Measurements from ENCODE around the gene SSH2.

The SSH2 gene

DNA sequence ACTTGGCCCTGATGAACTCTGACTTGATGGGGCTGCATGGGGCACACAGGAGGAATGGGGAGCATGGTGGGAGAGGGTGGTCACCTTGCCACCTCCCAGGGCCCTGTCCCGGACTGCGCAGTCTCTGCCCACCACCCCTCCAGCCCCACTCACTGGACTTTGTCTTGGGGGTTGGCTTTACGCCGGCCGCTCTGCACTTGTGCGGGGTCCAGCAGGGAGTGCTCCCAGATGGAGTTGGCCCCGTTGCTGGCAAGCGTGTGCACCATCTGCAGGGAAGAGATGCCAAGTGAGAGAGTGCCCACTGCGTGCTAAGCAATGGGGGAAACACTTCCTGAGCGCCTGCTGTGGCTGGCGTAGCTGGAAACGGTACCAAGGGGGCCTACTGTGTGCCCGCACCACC, 347.3 kb downstream of the SSH2 start:
- Histone ChIP-seq H2AFZ (ENCODE audit: low read length, unreplicated experiment) (no peak overlapping the region), H3K36me3 (ENCODE audit: insufficient read depth, low read length) (peaks cover 8% of the 10 kb centered on the region; the same call in 1 of the 2 replicates), H3K79me2 (ENCODE audit: control insufficient read depth, insufficient read depth, low read length, unreplicated experiment) (peaks cover 38% of the 10 kb centered on the region), H3K27me3 (ENCODE audit: insufficient read depth, low read length) (no peaks in the 10 kb centered on the region), H3K27ac (ENCODE audit: low read depth, low read length) (no peak overlapping the region), H3K4me1 (ENCODE audit: control insufficient read depth, insufficient read depth, low read length, unreplicated experiment) (peaks cover 26% of the 10 kb centered on the region), H3K4me3 (ENCODE audit: low read depth, low read length) (no peak overlapping the region)

DNA sequence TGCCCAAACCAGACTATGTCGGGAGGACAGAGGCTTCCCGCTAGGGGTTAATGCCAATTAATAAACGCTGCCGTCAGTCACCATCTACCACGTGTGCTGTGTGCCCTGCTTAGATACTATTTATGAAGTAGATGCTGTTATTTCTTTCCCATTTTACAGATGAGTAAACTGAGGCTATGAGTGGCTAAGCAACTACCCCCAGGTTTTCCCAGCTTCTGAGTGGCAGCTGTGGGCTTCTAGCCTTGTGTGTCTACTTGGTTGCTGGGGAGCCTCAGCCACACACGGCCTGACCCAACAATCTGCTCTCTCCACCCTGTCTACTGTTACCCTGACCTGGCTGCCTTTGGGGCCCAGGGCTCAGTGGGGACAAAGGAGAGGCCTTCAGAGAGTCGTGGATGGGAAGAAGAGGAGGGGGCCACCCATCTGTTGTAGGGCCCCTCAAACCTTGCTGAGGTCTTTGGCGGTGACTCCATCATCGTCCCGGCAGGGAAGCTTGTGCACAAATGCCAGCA, 347.7 kb downstream of the SSH2 start:
- Histone ChIP-seq H3K4me3 (ENCODE audit: low read depth, low read length) (no peak overlapping the region), H3K27me3 (ENCODE audit: insufficient read depth, low read length) (no peaks in the 10 kb centered on the region), H2AFZ (ENCODE audit: low read length, unreplicated experiment) (no peak overlapping the region), H3K4me1 (ENCODE audit: control insufficient read depth, insufficient read depth, low read length, unreplicated experiment) (peaks cover 26% of the 10 kb centered on the region), H3K79me2 (ENCODE audit: control insufficient read depth, insufficient read depth, low read length, unreplicated experiment) (peaks cover 34% of the 10 kb centered on the region), H3K27ac (ENCODE audit: low read depth, low read length) (no peak overlapping the region), H3K36me3 (ENCODE audit: insufficient read depth, low read length) (peaks cover 8% of the 10 kb centered on the region; the same call in 1 of the 2 replicates)

DNA sequence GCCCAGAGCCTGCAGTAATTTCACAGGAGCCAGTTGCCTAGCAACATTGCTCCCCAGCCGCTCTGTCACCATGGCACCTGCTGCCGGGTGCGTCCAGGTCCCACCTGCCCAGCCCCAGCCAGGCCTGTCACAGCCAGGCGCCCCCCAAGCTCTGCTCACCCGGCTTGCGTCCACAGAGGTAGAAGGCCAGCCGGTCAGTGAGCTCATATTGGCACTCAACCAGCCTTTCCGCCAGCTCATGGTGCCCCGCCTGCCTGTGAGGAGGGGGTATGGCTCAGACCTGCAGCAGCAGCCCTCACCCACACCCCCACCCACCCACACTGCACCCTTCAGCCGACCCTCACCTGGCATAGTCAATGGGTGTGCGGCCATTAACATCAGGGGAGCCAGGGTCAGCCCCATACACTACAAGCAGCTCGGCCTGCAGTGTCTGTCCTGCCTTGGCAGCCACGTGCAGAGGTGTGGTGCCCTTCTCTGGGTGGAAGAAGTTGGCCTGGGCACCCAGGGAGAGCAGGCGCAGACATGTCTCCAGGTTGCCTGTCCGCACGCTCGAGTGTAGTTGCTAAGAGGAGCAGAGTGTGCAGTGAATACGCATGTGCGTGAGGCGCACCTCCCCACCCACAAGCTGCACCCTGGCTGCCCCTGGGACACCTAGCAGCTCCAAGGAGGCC, 348.3 kb downstream of the SSH2 start:
- no peak overlapping the region for H3K27ac ChIP-seq (ENCODE audit: low read depth, low read length)
- H3K4me1 ChIP-seq (ENCODE audit: control insufficient read depth, insufficient read depth, low read length, unreplicated experiment) = peaks cover 20% of the 10 kb centered on the region
- H3K79me2 ChIP-seq (ENCODE audit: control insufficient read depth, insufficient read depth, low read length, unreplicated experiment) = peaks cover 28% of the 10 kb centered on the region
- H3K4me3 ChIP-seq (ENCODE audit: low read depth, low read length) = no peak overlapping the region
- peaks cover 8% of the 10 kb centered on the region; the same call in 1 of the 2 replicates for H3K36me3 ChIP-seq (ENCODE audit: insufficient read depth, low read length)
- no peaks in the 10 kb centered on the region for H3K27me3 ChIP-seq (ENCODE audit: insufficient read depth, low read length)
- no peak overlapping the region for H2AFZ ChIP-seq (ENCODE audit: low read length, unreplicated experiment)

DNA sequence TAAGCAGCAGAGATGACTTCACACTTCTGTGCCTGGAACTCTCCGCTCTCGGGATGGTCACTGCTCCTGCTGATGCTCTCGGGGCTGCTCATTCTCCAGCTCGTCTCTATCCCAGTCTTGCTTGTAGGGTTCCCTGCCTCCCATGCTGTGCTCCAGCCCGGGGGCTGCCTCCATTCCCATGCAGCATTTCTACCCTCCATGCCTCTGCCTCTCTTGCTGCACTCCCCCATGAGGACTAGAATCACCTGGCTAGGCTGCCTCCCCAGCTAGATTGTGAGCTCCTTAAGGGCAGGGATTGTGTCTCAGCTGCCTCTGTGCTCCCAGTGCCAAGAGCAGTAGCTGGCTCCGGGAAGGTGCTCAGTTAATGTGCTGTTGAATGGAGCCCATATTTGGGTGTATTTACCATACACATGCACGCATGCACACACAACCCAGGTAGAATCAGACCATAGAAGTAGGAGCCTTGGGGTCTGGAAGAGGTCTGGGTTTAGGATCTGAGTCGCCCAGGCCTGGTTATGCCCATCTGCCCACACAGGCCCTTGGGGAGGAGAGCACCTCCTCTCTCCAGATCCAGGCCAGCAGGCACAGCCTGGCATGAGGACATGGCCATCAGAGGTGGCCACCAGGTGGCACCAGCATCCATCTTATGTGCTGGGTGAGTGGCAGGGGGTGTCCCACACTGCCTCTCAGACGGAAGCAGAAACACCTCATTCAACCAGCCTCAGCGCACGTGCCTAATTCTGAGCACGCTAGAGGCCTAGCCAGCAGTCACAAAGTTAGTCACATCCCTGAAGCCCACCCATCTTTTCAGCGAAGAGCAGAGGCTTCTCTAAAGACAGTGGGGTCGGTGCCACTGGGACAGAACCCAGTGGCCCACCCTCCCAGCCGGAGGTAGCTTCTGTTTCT, 349.9 kb downstream of the SSH2 start:
- no peak overlapping the region for H3K27ac ChIP-seq (ENCODE audit: low read depth, low read length)

DNA sequence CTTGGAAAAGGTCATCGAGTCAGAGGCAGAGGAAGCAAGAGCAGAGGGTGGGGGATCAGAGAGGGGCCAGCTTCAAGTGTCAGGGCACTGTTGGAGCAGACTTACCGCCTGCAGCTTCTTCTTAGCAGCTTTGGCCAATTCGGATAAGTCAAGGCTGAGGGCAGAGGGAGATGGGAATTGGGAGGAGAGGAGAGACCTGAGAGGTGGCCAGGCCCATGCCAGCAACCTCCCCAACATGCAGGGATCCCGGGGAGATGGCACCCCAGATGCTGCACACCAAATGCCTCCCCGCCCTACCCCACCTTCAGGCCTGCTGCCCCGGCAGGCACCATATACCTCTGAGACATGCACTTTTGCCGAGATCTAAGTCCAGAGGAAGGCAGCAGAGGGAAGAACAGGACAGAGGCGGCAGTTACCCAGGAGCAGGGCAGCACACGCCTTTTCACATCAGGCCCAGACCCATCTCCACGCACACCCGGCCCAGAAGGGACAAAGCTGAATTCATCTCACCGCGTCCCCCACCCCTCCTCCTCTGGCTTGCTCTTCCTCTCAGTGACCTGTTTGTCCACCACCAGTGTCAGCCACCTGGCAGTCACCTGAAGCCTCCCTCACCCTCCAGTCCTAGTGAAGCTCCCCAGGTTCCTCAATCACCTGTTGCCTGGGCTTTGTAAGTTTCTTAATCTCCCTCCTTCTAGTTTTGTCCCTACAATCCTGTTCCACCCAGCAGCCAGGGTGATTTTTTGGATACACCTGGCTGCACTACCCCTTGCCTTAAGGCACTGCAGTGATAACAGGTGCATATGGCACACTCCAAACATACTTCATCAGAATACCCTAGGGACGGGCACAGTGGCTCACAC, 351.2 kb downstream of the SSH2 start:
- no peak overlapping the region for H2AFZ ChIP-seq (ENCODE audit: low read length, unreplicated experiment)
- H3K36me3 ChIP-seq (ENCODE audit: insufficient read depth, low read length) = peaks cover 8% of the 10 kb centered on the region; the same call in 1 of the 2 replicates
- H3K79me2 ChIP-seq (ENCODE audit: control insufficient read depth, insufficient read depth, low read length, unreplicated experiment) = peaks cover 5% of the 10 kb centered on the region
- H3K27me3 ChIP-seq (ENCODE audit: insufficient read depth, low read length) = no peaks in the 10 kb centered on the region
- H3K4me3 ChIP-seq (ENCODE audit: low read depth, low read length) = no peak overlapping the region
- H3K27ac ChIP-seq (ENCODE audit: low read depth, low read length) = no peak overlapping the region
- H3K4me1 ChIP-seq (ENCODE audit: control insufficient read depth, insufficient read depth, low read length, unreplicated experiment) = peaks cover 5% of the 10 kb centered on the region

More for the DNA sequence above, 349.9 kb downstream of the SSH2 start:
- H3K27me3 ChIP-seq (ENCODE audit: insufficient read depth, low read length) = no peaks in the 10 kb centered on the region
- H3K79me2 ChIP-seq (ENCODE audit: control insufficient read depth, insufficient read depth, low read length, unreplicated experiment) = peaks cover 12% of the 10 kb centered on the region
- H3K4me3 ChIP-seq (ENCODE audit: low read depth, low read length) = no peak overlapping the region
- peaks cover 8% of the 10 kb centered on the region; the same call in 1 of the 2 replicates for H3K36me3 ChIP-seq (ENCODE audit: insufficient read depth, low read length)
- no peak overlapping the region for H2AFZ ChIP-seq (ENCODE audit: low read length, unreplicated experiment)
- peaks cover 14% of the 10 kb centered on the region for H3K4me1 ChIP-seq (ENCODE audit: control insufficient read depth, insufficient read depth, low read length, unreplicated experiment)

DNA sequence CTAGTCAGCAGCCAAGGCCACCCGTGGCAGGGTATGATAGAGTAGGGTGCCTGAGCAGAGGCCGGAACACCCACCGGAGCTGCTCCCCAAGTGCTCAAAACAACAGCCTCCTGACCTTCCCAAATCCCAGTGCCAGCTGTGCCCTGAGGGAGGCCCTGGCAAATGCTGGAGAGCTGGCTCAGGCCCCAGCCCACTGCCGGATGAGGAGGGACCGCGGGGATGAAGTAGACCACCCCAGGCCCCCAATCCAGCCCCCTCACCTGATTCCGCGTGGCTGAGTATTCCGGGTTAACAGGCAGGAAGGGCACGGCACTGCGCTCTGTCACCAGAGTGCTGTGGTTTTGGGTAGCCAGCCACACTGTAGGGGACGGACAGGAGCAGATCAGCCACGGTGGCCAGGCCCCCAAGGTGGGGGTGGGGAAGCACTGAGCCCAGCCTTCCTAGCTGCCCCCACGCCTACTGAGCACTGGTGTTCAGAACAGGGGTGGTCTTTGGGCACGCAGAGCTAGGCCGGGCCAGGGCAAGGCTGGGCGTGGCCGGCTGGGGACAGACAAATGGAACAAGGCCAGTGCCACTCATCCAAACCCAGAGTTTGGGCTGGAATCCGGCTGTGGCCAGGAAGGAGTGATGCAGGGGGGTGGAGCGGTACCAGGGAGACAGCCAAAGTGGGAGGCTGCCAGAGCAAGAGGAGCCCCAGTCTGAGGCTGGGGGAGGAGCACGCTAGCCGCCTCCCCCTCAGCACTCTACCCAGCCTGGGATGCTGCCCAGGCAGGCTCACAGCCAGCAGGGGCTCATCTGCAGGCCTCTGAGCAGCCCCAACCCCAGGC, 352.4 kb downstream of the SSH2 start:
- peaks cover 5% of the 10 kb centered on the region for H3K4me1 ChIP-seq (ENCODE audit: control insufficient read depth, insufficient read depth, low read length, unreplicated experiment)
- peaks cover 7% of the 10 kb centered on the region; the same call in 1 of the 2 replicates for H3K36me3 ChIP-seq (ENCODE audit: insufficient read depth, low read length)
- no peaks in the 10 kb centered on the region for H3K27me3 ChIP-seq (ENCODE audit: insufficient read depth, low read length)
- no peak overlapping the region for H3K27ac ChIP-seq (ENCODE audit: low read depth, low read length)
- no peak overlapping the region for H2AFZ ChIP-seq (ENCODE audit: low read length, unreplicated experiment)
- peaks cover 3% of the 10 kb centered on the region for H3K79me2 ChIP-seq (ENCODE audit: control insufficient read depth, insufficient read depth, low read length, unreplicated experiment)
- no peak overlapping the region for H3K4me3 ChIP-seq (ENCODE audit: low read depth, low read length)

DNA sequence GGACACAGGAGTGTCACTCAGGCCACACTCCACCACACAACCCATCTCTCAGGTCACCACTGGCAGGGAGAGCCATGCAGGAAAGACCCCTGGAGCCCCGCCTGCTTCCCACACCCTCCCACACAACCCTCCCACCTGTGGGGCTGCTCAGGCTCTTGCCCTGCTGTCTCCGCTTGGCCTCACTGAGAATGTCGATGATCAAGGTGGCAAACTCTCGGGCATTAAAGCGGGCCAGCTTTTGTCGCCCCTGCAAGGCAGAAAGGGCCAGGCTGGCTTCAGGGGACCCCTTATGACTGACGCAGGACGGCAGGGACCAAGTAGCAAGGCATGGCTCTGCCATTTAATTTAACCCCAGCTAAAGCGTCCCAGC, 353.0 kb downstream of the SSH2 start:
- H3K79me2 ChIP-seq (ENCODE audit: control insufficient read depth, insufficient read depth, low read length, unreplicated experiment) = peaks cover under 1% of the 10 kb centered on the region
- peaks cover under 1% of the 10 kb centered on the region; the same call in 1 of the 2 replicates for H3K36me3 ChIP-seq (ENCODE audit: insufficient read depth, low read length)
- no peak overlapping the region for H3K4me3 ChIP-seq (ENCODE audit: low read depth, low read length)
- no peaks in the 10 kb centered on the region for H3K27me3 ChIP-seq (ENCODE audit: insufficient read depth, low read length)
- no peak overlapping the region for H2AFZ ChIP-seq (ENCODE audit: low read length, unreplicated experiment)
- no peak overlapping the region for H3K27ac ChIP-seq (ENCODE audit: low read depth, low read length)
- H3K4me1 ChIP-seq (ENCODE audit: control insufficient read depth, insufficient read depth, low read length, unreplicated experiment) = peaks cover 9% of the 10 kb centered on the region

DNA sequence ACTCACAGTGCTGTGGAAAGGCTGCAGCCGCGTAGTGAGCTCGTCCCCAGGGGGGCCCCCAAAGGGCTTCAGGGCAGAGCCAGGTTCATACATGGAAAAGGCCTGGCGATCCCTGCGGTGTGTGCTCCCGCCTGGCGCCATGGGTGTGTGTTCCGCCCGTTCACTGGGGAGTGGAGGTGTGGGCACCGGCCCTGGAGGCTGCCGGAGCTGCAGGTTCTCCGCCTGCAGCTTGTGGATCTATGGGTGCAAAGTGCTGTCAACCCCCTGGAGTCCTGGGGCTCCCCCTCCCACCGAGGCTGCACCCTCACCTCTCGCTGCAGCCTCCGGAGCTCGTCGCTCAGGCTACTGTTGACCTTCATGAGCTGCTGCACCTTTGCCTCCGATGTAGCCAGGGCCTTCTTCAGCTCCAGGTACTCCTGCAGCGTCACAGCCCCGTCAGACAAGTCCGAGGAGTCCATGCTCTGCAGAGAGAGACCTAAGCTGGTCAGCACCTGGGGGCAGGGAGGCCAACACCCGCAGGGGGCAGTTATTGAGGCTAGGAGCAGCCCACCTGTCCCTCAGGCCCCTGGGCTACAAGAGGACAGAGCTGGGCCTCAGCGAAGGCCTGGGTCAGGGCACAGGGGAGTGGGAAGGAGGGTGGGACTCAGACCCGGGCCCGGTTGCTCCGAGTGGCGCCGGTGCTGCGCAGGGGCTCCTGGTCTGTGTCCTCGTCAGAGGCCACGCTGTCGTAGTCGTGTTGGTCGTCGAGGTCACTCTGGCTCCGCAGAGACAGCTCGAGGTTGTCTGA, 353.6 kb downstream of the SSH2 start:
- H3K79me2 ChIP-seq (ENCODE audit: control insufficient read depth, insufficient read depth, low read length, unreplicated experiment) = no peaks in the 10 kb centered on the region
- H2AFZ ChIP-seq (ENCODE audit: low read length, unreplicated experiment) = no peak overlapping the region
- no peak overlapping the region for H3K27ac ChIP-seq (ENCODE audit: low read depth, low read length)
- H3K4me3 ChIP-seq (ENCODE audit: low read depth, low read length) = no peak overlapping the region
- H3K27me3 ChIP-seq (ENCODE audit: insufficient read depth, low read length) = no peaks in the 10 kb centered on the region
- H3K4me1 ChIP-seq (ENCODE audit: control insufficient read depth, insufficient read depth, low read length, unreplicated experiment) = peaks cover 9% of the 10 kb centered on the region
- no peaks in the 10 kb centered on the region; the same call in 1 of the 2 replicates for H3K36me3 ChIP-seq (ENCODE audit: insufficient read depth, low read length)

Data from ACC112 (cell line).